K562 (cell line): ENCODE measurements around the gene LAPTM5.

ENCODE experiments used
- ADNP ChIP-seq: fragments of 200-800 bp; sonication (Bioruptor generic); IDR thresholded peaks from 2 replicates; pipeline ENCODE4 v1.6.1; 2016; ENCODE audit warnings: missing genetic modification characterization, missing compliant biosample characterization
- CBX2 ChIP-seq: fragments of 200-600 bp; sonication (generic); IDR thresholded peaks from one replicate; pipeline ENCODE4 v1.6.1; 2012; ENCODE audit warnings: mild to moderate bottlenecking, low read length, inconsistent platforms; ENCODE audit not compliant: insufficient read depth, poor library complexity, severe bottlenecking
- EZH2 ChIP-seq: IDR thresholded peaks from 2 replicates; pipeline ENCODE4 v1.6.1; 2012; ENCODE audit warnings: low read depth, mild to moderate bottlenecking, inconsistent platforms, low read length, borderline replicate concordance
- NFYB ChIP-seq: IDR thresholded peaks from 2 replicates; pipeline ENCODE4 v1.6.1; 2011; ENCODE audit warnings: mild to moderate bottlenecking, moderate library complexity; ENCODE audit not compliant: insufficient read length; ENCODE audit errors: extremely low read depth
- TBP ChIP-seq: optimal IDR thresholded peaks from 2 replicates; pipeline ENCODE3; 2011; ENCODE audit warnings: low read depth, low read length, improper control_type of control experiment
- ZBTB7A ChIP-seq: IDR thresholded peaks from 2 replicates; pipeline ENCODE4 v1.6.1; 2011; ENCODE audit warnings: low read depth, mild to moderate bottlenecking, low read length, moderate library complexity, borderline replicate concordance; ENCODE audit not compliant: control insufficient read depth
- ZC3H11A ChIP-seq: IDR thresholded peaks from 2 replicates; pipeline ENCODE4 v1.6.1; 2012; ENCODE audit warnings: low read depth, low read length, improper control_type of control experiment
- ZNF140 ChIP-seq: fragments of 250-450 bp; sonication (Bioruptor Pico); IDR thresholded peaks from 2 replicates; pipeline ENCODE4 v1.8.0; 2021; ENCODE audit warnings: moderate library complexity, mild to moderate bottlenecking, inconsistent platforms
- ZNF766 ChIP-seq: fragments of 200-800 bp; sonication (Bioruptor generic); conservative IDR thresholded peaks from 2 replicates; pipeline ENCODE4 v1.6.1; 2016; ENCODE audit warnings: missing genetic modification characterization, missing compliant biosample characterization
- TF ChIP-seq, protein P1 (sequence below): fragments of 250-450 bp; sonication (Bioruptor Pico); IDR thresholded peaks from 2 replicates; pipeline ENCODE4 v1.4.0; 2020; ENCODE audit warnings: mild to moderate bottlenecking, moderate library complexity
- TF ChIP-seq, protein P2 (sequence below), 3 experiments: IDR thresholded peaks in 2 of 3; conservative IDR thresholded peaks in 1 of 3; 2 replicates each; pipeline ENCODE4 v1.5.1; 2011 to 2012; ENCODE audit warnings: low read length in 3 of 3, mild to moderate bottlenecking in 3 of 3, control low read depth in 2 of 3, improper control_type of control experiment in 1 of 3, inconsistent platforms in 1 of 3, low read depth in 1 of 3, mixed read lengths in 1 of 3, moderate library complexity in 1 of 3; ENCODE audit not compliant: insufficient read depth in 2 of 3

- TF ChIP-seq ZNF140 (CRISPR knock-in tag) (no peak), EZH2 (no peak), ZC3H11A (no peak), TBP (no peak), ADNP (no peak), ZNF766 (CRISPR knock-in tag) (no peak), CBX2 (no peak), NFYB (no peak), ZBTB7A (no peak)
- TF ChIP-seq, protein P1, sequence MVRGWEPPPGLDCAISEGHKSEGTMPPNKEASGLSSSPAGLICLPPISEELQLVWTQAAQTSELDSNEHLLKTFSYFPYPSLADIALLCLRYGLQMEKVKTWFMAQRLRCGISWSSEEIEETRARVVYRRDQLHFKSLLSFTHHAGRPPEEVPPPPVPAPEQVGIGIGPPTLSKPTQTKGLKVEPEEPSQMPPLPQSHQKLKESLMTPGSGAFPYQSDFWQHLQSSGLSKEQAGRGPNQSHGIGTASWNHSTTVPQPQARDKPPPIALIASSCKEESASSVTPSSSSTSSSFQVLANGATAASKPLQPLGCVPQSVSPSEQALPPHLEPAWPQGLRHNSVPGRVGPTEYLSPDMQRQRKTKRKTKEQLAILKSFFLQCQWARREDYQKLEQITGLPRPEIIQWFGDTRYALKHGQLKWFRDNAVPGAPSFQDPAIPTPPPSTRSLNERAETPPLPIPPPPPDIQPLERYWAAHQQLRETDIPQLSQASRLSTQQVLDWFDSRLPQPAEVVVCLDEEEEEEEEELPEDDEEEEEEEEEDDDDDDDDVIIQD (CRISPR knock-in tag) = no peak
- TF ChIP-seq, protein P2, sequence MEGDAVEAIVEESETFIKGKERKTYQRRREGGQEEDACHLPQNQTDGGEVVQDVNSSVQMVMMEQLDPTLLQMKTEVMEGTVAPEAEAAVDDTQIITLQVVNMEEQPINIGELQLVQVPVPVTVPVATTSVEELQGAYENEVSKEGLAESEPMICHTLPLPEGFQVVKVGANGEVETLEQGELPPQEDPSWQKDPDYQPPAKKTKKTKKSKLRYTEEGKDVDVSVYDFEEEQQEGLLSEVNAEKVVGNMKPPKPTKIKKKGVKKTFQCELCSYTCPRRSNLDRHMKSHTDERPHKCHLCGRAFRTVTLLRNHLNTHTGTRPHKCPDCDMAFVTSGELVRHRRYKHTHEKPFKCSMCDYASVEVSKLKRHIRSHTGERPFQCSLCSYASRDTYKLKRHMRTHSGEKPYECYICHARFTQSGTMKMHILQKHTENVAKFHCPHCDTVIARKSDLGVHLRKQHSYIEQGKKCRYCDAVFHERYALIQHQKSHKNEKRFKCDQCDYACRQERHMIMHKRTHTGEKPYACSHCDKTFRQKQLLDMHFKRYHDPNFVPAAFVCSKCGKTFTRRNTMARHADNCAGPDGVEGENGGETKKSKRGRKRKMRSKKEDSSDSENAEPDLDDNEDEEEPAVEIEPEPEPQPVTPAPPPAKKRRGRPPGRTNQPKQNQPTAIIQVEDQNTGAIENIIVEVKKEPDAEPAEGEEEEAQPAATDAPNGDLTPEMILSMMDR (IDR thresholded peaks at IDR 0.05 in 2 of 3, conservative IDR thresholded peaks at IDR 0.05 in 1 of 3; ENCODE audit: insufficient read depth in 2 of 3, low read depth in 1 of 3, low read length in 3 of 3) = no peak
Measured at GRCh38 chr1:30771005-30771404, 13.4 kb upstream of the LAPTM5 start.
